ENCODE data around the gene LILRA1. TPM values are rescaled to one million over a fixed set of nuclear protein-coding genes. Genes with fewer than 3 reads are reported as not detected.
"Not testable (repeated sequence)": the region's sequence is repeated elsewhere in the genome, so short reads cannot be mapped to it uniquely, and the experiment has no call there.

LILRA1 gene
- total RNA-seq, 1 donor from 2014 or later = not detected

- no peaks in the 10 kb centered on the region for H3K27me3 ChIP-seq (ENCODE audit: control insufficient read depth, insufficient read depth, low read length)
- FAIRE-seq (no peak), DNase-seq (ENCODE audit: low read depth) (no peak)
- H3K4me3 ChIP-seq (ENCODE audit: low read depth, low read length) = no peak overlapping the region
- no peaks in the 10 kb centered on the region for H3K36me3 ChIP-seq (ENCODE audit: control insufficient read depth, insufficient read depth, low read length)
- TF ChIP-seq CTCF (IDR thresholded peaks at IDR 0.05; ENCODE audit: insufficient read depth, low read length, severe bottlenecking) = no peak
Observed at GRCh38 chr19:54554006-54554405, 39.4 kb upstream of the LILRA1 start.

GRCh38 chr19:54554896-54555295 lies 38.5 kb upstream of the LILRA1 start:
- Histone ChIP-seq H3K36me3 (ENCODE audit: control insufficient read depth, insufficient read depth, low read length) (no peaks in the 10 kb centered on the region), H3K27me3 (ENCODE audit: control insufficient read depth, insufficient read depth, low read length) (no peaks in the 10 kb centered on the region), H3K4me3 (ENCODE audit: low read depth, low read length) (no peak overlapping the region)
- no peak for DNase-seq (ENCODE audit: low read depth)
- FAIRE-seq = no peak
- no peak for TF ChIP-seq CTCF (IDR thresholded peaks at IDR 0.05; ENCODE audit: insufficient read depth, low read length, severe bottlenecking)

GRCh38 chr19:54556194-54556593 lies 37.2 kb upstream of the LILRA1 start:
- Histone ChIP-seq H3K27me3 (ENCODE audit: control insufficient read depth, insufficient read depth, low read length) (no peaks in the 10 kb centered on the region), H3K36me3 (ENCODE audit: control insufficient read depth, insufficient read depth, low read length) (no peaks in the 10 kb centered on the region), H3K4me3 (ENCODE audit: low read depth, low read length) (no peak overlapping the region)
- no peak for TF ChIP-seq CTCF (IDR thresholded peaks at IDR 0.05; ENCODE audit: insufficient read depth, low read length, severe bottlenecking)
- DNase-seq (ENCODE audit: low read depth) (no peak), FAIRE-seq (no peak)

GRCh38 chr19:54558339-54558738 lies 35.1 kb upstream of the LILRA1 start:
- FAIRE-seq = no peak
- no peaks in the 10 kb centered on the region for H3K36me3 ChIP-seq (ENCODE audit: control insufficient read depth, insufficient read depth, low read length)
- H3K4me3 ChIP-seq (ENCODE audit: low read depth, low read length) = no peak overlapping the region
- TF ChIP-seq CTCF (IDR thresholded peaks at IDR 0.05; ENCODE audit: insufficient read depth, low read length, severe bottlenecking) = no peak
- no peak for DNase-seq (ENCODE audit: low read depth)
- no peaks in the 10 kb centered on the region for H3K27me3 ChIP-seq (ENCODE audit: control insufficient read depth, insufficient read depth, low read length)

GRCh38 chr19:54560881-54561385 lies 32.5 kb upstream of the LILRA1 start:
- no peak for TF ChIP-seq CTCF (IDR thresholded peaks at IDR 0.05; ENCODE audit: insufficient read depth, low read length, severe bottlenecking)
- Histone ChIP-seq H3K4me3 (ENCODE audit: low read depth, low read length) (no peak overlapping the region), H3K36me3 (ENCODE audit: control insufficient read depth, insufficient read depth, low read length) (no peaks in the 10 kb centered on the region), H3K27me3 (ENCODE audit: control insufficient read depth, insufficient read depth, low read length) (no peaks in the 10 kb centered on the region)
- DNase-seq (ENCODE audit: low read depth) (no peak), FAIRE-seq (no peak)

- TF ChIP-seq CTCF (IDR thresholded peaks at IDR 0.05; ENCODE audit: insufficient read depth, low read length, severe bottlenecking) = no peak
- Histone ChIP-seq H3K4me3 (ENCODE audit: low read depth, low read length) (no peak overlapping the region), H3K36me3 (ENCODE audit: control insufficient read depth, insufficient read depth, low read length) (no peaks in the 10 kb centered on the region), H3K27me3 (ENCODE audit: control insufficient read depth, insufficient read depth, low read length) (no peaks in the 10 kb centered on the region)
- no peak for DNase-seq (ENCODE audit: low read depth)
- no peak for FAIRE-seq
Observed at GRCh38 chr19:54561840-54562239, 31.6 kb upstream of the LILRA1 start.

- H3K36me3 ChIP-seq (ENCODE audit: control insufficient read depth, insufficient read depth, low read length); FAIRE-seq; H3K4me3 ChIP-seq (ENCODE audit: low read depth, low read length); H3K27me3 ChIP-seq (ENCODE audit: control insufficient read depth, insufficient read depth, low read length); DNase-seq (ENCODE audit: low read depth): not testable (repeated sequence)
Observed at GRCh38 chr19:54563206-54563605, 30.2 kb upstream of the LILRA1 start.

Data from bronchial epithelial cell (primary cell).